Neural cell (in vitro differentiated cells): ENCODE measurements around the gene LRRC74A.

ENCODE experiments used
- EZH2 ChIP-seq: fragments of 200-600, 300-800 bp; shearing (Covaris generic), sonication (generic); IDR thresholded peaks from 2 replicates; pipeline ENCODE4 v1.6.1; 2014; ENCODE audit warnings: antibody characterized with exemption, low read length, borderline replicate concordance, mild to moderate bottlenecking; ENCODE audit not compliant: insufficient read depth, poor library complexity, severe bottlenecking
- MXI1 ChIP-seq: fragments of 450-650 bp; conservative IDR thresholded peaks from 2 replicates; pipeline ENCODE4 v1.6.1; 2014; ENCODE audit warnings: antibody characterized with exemption, mild to moderate bottlenecking; ENCODE audit not compliant: poor library complexity, severe bottlenecking
- TAF1 ChIP-seq: IDR thresholded peaks from 2 replicates; pipeline ENCODE4 v1.6.1; 2012; ENCODE audit warnings: low read depth
- TF ChIP-seq, protein P1 (sequence below): fragments of 450-650 bp; IDR thresholded peaks from 2 replicates; pipeline ENCODE4 v1.5.1; 2014; ENCODE audit warnings: antibody characterized with exemption, mild to moderate bottlenecking, moderate library complexity; ENCODE audit not compliant: poor library complexity, severe bottlenecking
- TF ChIP-seq, protein P2 (sequence below): IDR thresholded peaks from 2 replicates; pipeline ENCODE4 v1.6.1; 2012; ENCODE audit warnings: borderline replicate concordance

DNA sequence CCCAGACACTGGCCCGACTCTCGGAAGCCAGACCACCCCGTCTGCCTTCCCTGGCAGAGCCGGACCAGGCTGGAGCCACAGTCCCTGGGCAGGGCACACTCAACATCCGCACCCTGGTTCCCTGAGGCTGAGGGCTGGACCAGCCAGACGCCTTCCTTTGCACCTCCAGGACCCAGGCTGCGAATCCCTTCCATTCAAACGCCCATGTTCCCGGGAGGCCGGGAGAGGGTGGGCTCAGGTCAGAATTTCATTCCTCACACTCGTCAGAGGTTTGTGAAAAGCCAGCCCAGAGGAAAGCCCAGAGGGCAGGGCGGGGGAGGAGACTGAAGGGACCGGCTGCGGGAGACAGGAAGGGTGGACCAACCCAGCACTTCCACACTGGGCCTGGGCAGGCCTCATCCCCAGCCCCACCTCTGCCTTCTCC lies 58.7 kb downstream of the LRRC74A start:
- TF ChIP-seq, protein P1, sequence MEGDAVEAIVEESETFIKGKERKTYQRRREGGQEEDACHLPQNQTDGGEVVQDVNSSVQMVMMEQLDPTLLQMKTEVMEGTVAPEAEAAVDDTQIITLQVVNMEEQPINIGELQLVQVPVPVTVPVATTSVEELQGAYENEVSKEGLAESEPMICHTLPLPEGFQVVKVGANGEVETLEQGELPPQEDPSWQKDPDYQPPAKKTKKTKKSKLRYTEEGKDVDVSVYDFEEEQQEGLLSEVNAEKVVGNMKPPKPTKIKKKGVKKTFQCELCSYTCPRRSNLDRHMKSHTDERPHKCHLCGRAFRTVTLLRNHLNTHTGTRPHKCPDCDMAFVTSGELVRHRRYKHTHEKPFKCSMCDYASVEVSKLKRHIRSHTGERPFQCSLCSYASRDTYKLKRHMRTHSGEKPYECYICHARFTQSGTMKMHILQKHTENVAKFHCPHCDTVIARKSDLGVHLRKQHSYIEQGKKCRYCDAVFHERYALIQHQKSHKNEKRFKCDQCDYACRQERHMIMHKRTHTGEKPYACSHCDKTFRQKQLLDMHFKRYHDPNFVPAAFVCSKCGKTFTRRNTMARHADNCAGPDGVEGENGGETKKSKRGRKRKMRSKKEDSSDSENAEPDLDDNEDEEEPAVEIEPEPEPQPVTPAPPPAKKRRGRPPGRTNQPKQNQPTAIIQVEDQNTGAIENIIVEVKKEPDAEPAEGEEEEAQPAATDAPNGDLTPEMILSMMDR, result no peak
- TF ChIP-seq, protein P2, sequence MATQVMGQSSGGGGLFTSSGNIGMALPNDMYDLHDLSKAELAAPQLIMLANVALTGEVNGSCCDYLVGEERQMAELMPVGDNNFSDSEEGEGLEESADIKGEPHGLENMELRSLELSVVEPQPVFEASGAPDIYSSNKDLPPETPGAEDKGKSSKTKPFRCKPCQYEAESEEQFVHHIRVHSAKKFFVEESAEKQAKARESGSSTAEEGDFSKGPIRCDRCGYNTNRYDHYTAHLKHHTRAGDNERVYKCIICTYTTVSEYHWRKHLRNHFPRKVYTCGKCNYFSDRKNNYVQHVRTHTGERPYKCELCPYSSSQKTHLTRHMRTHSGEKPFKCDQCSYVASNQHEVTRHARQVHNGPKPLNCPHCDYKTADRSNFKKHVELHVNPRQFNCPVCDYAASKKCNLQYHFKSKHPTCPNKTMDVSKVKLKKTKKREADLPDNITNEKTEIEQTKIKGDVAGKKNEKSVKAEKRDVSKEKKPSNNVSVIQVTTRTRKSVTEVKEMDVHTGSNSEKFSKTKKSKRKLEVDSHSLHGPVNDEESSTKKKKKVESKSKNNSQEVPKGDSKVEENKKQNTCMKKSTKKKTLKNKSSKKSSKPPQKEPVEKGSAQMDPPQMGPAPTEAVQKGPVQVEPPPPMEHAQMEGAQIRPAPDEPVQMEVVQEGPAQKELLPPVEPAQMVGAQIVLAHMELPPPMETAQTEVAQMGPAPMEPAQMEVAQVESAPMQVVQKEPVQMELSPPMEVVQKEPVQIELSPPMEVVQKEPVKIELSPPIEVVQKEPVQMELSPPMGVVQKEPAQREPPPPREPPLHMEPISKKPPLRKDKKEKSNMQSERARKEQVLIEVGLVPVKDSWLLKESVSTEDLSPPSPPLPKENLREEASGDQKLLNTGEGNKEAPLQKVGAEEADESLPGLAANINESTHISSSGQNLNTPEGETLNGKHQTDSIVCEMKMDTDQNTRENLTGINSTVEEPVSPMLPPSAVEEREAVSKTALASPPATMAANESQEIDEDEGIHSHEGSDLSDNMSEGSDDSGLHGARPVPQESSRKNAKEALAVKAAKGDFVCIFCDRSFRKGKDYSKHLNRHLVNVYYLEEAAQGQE, result no peak
- TF ChIP-seq MXI1, result no peak
- TF ChIP-seq EZH2, result no peak
- TF ChIP-seq TAF1, result no peak
